Measurements from ENCODE around the gene STRC.
"Not testable (repeated sequence)": the region's sequence is repeated elsewhere in the genome, so short reads cannot be mapped to it uniquely, and the experiment has no call there.

Gene STRC

DNA sequence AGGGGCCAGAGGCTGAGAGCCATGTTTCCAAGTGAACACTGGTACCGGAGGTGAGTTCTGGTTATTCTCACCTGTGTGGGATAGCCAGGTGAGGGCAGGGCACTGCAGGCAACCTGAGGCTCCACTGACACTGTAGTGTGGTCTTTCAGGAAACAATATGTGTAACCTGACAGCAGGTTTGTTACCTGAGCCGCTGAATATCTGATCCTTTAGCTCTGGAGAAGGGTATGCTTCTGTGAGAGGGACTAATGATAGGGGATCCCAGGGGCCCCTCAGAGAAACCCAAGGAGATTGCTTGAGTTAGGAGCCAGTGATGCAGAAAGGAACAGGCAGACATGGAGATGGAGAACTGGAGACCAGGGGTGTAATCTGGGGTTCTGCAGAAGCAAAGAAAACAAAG lies at the start of gene STRC:
STRC (minus strand) TSS at position 101 of the 400 bp plus-strand sequence; CDS start at position 23, 78 bp downstream.
- DNase-seq (ENCODE audit: low read depth), result not testable (repeated sequence)

- DNase-seq (ENCODE audit: low read depth), result not testable (repeated sequence)
Measured at GRCh38 chr15:43666177-43666576, 47.6 kb upstream of the STRC start.

DNA sequence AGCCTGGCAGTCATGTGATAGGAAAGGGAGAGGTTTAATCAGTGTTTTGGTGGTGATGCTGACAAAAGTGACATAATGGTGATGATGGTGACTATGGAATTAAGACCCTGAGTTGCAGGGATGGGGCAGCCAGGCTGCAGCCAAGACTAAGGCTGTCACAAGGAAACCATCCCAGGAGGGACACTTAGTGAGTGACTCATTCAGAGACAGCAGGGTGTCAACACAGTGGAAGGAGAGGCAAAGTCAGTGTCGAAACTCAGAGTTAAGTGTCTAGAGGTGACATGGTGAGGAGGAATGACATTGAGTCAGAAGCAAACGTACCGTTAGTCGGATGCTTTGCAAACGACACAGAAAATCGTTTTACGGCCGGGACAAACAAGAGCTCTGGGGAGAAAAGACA lies 44.7 kb upstream of the STRC start:
- DNase-seq (ENCODE audit: low read depth), result not testable (repeated sequence)

GRCh38 chr15:43662293-43662692 lies 43.7 kb upstream of the STRC start:
- DNase-seq (ENCODE audit: low read depth), result not testable (repeated sequence)

DNA sequence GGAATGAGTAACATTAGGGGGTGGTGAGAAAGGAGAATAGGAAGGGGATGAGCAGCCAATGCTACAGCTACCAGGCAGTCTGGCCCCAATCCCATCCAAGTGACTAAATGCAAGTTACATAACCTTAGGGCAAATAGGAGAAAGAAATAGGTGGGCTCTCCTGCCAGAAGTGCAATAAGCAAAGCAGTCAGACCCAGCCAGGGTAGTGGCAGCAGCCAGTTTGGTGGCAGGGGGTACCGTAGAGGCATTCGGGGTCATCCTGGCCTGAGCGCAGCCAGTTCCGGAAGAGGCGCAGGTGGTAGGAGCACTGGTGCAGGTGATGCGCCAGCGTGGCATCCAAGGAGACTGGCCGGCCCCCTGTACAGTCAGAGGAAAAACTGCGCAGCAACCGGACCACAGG lies 41.1 kb upstream of the STRC start:
- DNase-seq (ENCODE audit: low read depth), result not testable (repeated sequence)

DNA sequence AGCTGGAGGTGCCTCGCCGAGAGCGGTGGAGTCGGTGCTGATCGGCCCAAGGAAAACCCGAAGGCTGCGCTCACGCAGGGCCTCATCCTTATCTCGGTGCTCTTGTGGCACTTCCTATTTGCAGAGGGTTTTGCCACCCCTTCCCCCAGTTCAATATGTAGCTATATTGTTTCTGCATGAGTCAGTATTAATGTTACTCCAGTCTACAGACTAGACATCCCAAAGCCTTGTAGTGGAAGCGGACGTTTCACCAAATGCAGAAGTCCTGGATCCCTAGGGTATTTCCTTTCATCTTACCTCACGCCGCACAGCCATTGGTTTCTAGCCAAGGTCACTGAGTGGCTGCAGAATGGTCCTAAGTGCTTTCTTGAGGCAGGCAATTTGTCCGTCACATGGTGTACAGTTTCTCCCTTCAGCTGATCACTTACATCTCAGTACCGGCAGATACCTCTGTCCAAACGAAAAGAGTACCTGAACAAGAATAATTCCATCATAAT lies 30.9 kb upstream of the STRC start:
- DNase-seq (ENCODE audit: low read depth), result not testable (repeated sequence)

GRCh38 chr15:43648649-43649429 lies 30.2 kb upstream of the STRC start, which contains the start of gene CATSPER2:
Gene CATSPER2, minus strand, starts transcription at chr15:43648844. Its CDS starts 783 bp downstream, at chr15:43648061.
- no peak for DNase-seq (ENCODE audit: low read depth)

DNA sequence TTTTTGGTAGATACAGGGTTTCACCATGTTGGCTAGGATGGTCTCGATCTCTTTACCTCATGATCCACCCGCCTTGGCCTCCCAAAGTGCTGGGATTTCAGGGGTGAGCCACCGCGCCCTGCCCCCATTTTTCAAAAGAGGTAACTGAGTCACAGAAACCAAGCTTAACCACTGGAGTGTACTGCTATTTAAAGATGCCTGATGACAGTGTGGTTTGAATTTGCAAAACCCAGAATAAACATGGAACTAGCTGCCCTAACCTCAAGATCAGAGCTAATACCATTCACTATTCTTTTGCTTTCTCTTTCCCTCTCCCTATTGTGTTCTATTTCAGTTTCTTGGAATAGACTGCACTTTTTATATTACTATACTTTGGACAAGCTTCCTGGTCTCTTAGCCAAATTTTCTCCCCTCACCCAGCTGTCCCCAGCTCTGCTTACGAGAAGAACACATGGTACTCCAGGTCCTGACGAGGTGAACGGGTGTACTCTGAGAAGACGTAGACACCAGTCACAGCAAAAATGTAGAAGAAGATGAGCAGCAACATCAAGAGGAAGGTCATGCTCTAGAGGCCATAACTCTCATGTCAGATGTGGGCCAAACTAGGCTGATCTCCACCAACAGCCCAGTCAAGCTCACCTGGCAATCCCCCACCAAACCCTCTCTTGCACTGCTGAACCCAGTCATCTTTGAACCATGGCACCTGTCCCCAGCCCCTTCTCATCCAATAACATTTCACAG lies 20.0 kb upstream of the STRC start:
- DNase-seq (ENCODE audit: low read depth), result not testable (repeated sequence)

GRCh38 chr15:43626937-43627336 lies 8.3 kb upstream of the STRC start:
- not testable (repeated sequence) for DNase-seq (ENCODE audit: low read depth)

- no peak for DNase-seq (ENCODE audit: low read depth)
Measured at GRCh38 chr15:43625106-43625505, 6.5 kb upstream of the STRC start.

- DNase-seq (ENCODE audit: low read depth), result not testable (repeated sequence)
Measured at GRCh38 chr15:43622068-43622799, 3.6 kb upstream of the STRC start.

GRCh38 chr15:43617750-43618149 lies 850 bp downstream of the STRC start:
- DNase-seq (ENCODE audit: low read depth), result not testable (repeated sequence)

GRCh38 chr15:43602233-43602632 lies 16.4 kb downstream of the STRC start:
- DNase-seq (ENCODE audit: low read depth), result not testable (repeated sequence)

DNA sequence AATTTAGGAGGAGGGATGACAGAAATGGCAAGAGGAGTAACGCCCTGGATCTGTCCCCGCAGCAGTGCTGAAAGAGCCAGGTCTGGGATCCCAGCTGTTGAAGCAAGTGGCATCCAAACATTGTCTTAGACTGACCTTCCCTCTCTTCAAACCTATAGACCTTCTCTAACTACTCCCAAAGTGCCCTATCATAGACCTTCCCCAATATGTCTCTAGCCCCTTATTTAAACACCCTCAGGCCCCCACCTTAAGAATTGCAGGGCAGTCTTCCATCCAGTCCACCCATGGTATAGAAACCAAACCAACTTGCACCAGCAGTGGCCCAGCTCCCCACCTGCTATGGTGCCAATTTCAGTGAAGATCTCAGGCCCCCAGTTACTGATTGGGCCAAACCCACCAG lies 18.4 kb downstream of the STRC start:
- not testable (repeated sequence) for DNase-seq (ENCODE audit: low read depth)

GRCh38 chr15:43599131-43599530 lies 19.5 kb downstream of the STRC start:
- DNase-seq (ENCODE audit: low read depth), result not testable (repeated sequence)

DNA sequence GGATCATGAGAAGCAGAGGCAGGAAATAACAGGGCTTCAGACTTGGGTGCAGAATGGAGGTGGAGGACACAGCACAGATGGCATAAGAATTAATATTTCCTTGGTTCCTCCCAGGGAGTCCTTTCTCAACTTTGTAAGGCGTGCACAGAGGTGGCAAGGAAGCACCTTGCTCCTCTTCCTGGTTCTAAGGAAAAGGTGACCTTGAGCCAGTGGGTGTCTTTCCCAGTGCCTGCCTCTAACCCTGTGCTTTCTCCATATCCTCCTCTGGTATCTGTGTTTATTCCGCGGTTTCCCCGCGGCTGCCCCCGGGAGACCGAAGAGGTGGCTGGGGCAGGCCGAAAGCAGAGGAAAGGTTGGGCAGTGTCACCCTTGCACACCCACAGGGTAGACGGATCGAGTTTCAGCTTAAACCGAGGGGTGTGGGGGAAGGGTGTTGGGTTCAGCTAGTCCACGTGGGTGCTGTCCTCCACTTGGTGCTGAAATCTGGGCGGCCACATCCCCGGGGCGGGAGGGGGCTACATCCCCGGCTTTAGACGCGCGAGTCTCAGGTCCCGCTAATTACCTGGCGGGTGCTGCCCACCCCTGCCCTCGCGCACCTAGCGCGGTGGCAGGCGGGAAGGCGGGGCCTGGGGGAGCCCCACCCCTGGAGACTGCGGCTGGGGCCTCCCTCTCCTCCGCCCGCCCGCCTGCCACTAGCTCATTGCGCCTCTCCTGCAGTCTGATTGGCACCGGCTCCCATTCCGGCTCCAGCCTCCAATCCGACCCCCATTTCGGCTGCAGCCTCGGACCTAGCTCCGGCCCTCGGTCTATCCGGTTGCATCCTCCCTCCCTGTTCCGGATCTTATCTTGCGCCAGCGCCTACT lies 25.0 kb downstream of the STRC start, which contains the start of gene CKMT1B:
CKMT1B (plus strand) TSS at position 700 of the 863 bp plus-strand sequence. CDS start 192 bp downstream, outside the sequence.
- DNase-seq (ENCODE audit: low read depth), result not testable (repeated sequence)

DNA sequence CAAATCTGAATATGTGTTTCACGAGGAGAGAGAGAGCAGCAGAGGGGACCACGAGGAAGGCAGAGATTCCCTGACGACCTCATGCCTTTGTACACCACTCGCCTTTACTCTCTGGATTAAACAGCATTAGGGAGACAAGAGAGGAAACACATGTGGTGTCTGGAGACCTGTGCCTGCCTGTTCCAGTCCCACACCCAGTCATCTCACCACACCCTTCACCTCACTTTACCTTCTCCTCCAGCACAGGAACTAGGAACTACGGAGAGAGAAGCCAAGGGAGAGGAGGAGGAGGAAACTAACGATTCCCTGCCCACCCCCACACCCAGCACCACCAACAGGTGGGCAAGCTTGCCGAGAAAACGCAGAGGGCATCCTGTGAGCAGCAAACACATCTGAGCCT lies 25.8 kb downstream of the STRC start:
- DNase-seq (ENCODE audit: low read depth), result not testable (repeated sequence)

DNA sequence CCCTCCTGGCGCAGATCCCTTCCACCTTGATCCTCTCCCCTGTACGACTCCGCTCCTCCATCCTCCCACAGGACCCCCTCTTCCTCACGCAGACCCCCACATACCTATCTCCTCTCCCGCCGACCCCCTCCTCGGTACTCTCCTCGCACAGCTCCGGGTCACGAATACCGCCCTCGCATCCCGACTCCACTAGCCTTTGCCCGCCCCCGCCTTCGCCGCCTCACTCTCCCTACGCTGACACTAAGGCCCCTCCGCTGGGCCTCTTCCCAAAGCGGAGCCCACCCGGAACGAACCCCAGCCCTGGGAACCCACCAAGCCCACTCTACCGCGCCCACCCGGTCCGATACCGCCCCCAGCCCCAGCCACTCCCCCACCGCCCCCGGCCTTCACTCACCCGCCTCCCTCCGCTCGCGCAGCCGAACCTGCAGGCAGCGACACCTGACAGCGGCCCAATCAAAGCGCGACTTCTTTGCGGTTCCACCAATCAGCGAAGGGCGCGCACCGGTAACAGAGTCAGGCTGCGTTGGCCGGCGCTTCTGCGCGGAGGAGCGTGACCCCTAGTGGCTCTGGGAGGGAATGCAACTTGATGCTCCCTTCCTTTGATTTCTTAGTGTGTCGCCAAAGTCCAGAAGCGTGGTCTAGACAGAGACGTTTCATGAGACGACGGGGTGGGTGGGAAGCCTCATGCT lies 28.7 kb downstream of the STRC start, which contains the start of gene PPIP5K1:
PPIP5K1 (minus strand) TSS at position 431 of the 689 bp plus-strand sequence. CDS start 5,704 bp downstream, outside the sequence.
- not testable (repeated sequence) for DNase-seq (ENCODE audit: low read depth)

GRCh38 chr15:43574607-43575006 lies 44.0 kb downstream of the STRC start:
- not testable (repeated sequence) for DNase-seq (ENCODE audit: low read depth)

GRCh38 chr15:43566615-43567014 lies 52.0 kb downstream of the STRC start:
- not testable (repeated sequence) for DNase-seq (ENCODE audit: low read depth)

Measured in stimulated activated CD8-positive, alpha-beta memory T cell treated with anti-CD3 and anti-CD28 coated beads, Interleukin-7, amount 100 ng/mL, for 24 hours (primary cell).